Measurements from ENCODE around the gene COL4A1.
A peak's percentile ranks its signal among the peaks of the same experiment; 100 is the strongest.

The COL4A1 gene

DNA sequence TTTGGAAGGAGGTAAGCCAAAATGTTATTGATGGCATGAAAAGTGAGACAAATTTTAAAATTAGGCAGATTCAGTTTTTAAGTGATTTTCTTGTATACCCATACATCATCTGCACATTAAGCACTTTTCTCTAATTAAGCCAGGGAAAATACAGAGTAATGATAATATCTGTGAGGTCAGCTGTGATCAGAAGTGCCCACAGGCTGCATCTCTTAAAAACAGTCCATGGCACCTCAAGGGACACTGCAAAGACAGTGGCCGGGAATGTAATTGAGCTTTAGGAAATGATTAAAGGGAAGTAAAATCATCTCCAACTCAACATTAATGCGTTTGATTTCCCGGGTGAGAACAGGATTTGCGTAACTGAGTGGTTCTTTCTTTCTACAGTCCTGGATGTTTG lies 2.0 kb downstream of the COL4A1 start:
- peaks cover 0 to 10% (median 0%) of the 10 kb centered on the region in 3 donors for H3K36me3 ChIP-seq
- peaks cover 0 to 63% (median 45%) of the 10 kb centered on the region in 4 donors for H3K4me1 ChIP-seq
- TF ChIP-seq, protein P1, sequence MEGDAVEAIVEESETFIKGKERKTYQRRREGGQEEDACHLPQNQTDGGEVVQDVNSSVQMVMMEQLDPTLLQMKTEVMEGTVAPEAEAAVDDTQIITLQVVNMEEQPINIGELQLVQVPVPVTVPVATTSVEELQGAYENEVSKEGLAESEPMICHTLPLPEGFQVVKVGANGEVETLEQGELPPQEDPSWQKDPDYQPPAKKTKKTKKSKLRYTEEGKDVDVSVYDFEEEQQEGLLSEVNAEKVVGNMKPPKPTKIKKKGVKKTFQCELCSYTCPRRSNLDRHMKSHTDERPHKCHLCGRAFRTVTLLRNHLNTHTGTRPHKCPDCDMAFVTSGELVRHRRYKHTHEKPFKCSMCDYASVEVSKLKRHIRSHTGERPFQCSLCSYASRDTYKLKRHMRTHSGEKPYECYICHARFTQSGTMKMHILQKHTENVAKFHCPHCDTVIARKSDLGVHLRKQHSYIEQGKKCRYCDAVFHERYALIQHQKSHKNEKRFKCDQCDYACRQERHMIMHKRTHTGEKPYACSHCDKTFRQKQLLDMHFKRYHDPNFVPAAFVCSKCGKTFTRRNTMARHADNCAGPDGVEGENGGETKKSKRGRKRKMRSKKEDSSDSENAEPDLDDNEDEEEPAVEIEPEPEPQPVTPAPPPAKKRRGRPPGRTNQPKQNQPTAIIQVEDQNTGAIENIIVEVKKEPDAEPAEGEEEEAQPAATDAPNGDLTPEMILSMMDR (IDR thresholded peaks at IDR 0.05), result no peak
- no peak for DNase-seq
- H3K9me3 ChIP-seq, result no peaks in the 10 kb centered on the region
- no peaks in the 10 kb centered on the region for H3K27me3 ChIP-seq
- intact Hi-C loops (cut with DNase I; ENCODE audit: low total_unique reads), result loop anchor here (10.0 kb wide), 1 partner anchor 80 kb away; no protein-coding TSS in a partner anchor
- peak overlapping the region; percentile 96 to 99 for H3K27ac ChIP-seq
- peak overlapping the region; percentile 79 to 97 for H3K4me3 ChIP-seq

- H3K9me3 ChIP-seq, result no peaks in the 10 kb centered on the region
- H3K36me3 ChIP-seq, result peaks cover 0 to 7% (median 0%) of the 10 kb centered on the region in 3 donors
- H3K4me1 ChIP-seq, result peaks cover 4 to 63% (median 49%) of the 10 kb centered on the region in 4 donors
- H3K4me3 ChIP-seq, result peak overlapping the region; percentile 79 to 97
- intact Hi-C loops (cut with DNase I; ENCODE audit: low total_unique reads), result loop anchor here (10.0 kb wide), 1 partner anchor 79 kb away; no protein-coding TSS in a partner anchor
- H3K27me3 ChIP-seq, result no peaks in the 10 kb centered on the region
- peak overlapping the region; percentile 96 to 99 for H3K27ac ChIP-seq
- DNase-seq, result no peak
- TF ChIP-seq, protein P1 (IDR thresholded peaks at IDR 0.05), result no peak
Observed at GRCh38 chr13:110304256-110304655, 2.7 kb downstream of the COL4A1 start.

DNA sequence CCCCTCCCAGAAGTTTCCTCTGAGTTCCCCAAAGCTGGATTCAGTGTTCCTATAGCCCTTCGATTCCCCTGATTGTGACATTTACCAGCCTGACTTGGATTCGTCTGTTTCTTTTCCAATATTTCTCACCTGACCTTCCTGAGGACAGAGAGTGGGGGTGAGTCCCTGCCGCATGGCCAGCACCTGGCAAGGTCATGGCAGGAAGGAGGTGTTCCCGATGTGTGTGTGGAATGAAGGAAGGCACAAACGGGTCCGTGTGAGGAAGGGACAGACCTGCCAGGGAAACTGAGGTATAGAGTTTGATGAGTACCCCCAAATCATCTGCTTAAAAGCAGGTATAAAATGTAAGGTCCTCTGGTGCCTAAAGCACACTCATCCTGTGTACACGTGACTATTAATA lies 3.3 kb downstream of the COL4A1 start:
- TF ChIP-seq, protein P1 (IDR thresholded peaks at IDR 0.05), result no peak
- DNase-seq, result no peak
- Histone ChIP-seq H3K27ac (peak overlapping the region; percentile 96 to 99), H3K27me3 (no peaks in the 10 kb centered on the region), H3K9me3 (no peaks in the 10 kb centered on the region), H3K4me1 (peaks cover 9 to 65% (median 54%) of the 10 kb centered on the region in 4 donors), H3K36me3 (peaks cover 0 to 4% (median 0%) of the 10 kb centered on the region in 3 donors), H3K4me3 (peak overlapping the region; percentile 79 to 97)
- intact Hi-C loops (cut with DNase I; ENCODE audit: low total_unique reads), result loop anchor here (10.0 kb wide), 1 partner anchor 79 kb away; no protein-coding TSS in a partner anchor

- TF ChIP-seq, protein P1 (IDR thresholded peaks at IDR 0.05), result no peak
- H3K4me1 ChIP-seq, result peaks cover 9 to 71% (median 55%) of the 10 kb centered on the region in 4 donors
- no peak for DNase-seq
- peak overlapping the region; percentile 96 to 99 for H3K27ac ChIP-seq
- H3K9me3 ChIP-seq, result no peaks in the 10 kb centered on the region
- H3K27me3 ChIP-seq, result no peaks in the 10 kb centered on the region
- H3K36me3 ChIP-seq, result peaks cover 0 to 4% (median 0%) of the 10 kb centered on the region in 3 donors
- intact Hi-C loops (cut with DNase I; ENCODE audit: low total_unique reads), result loop anchor here (10.0 kb wide), 1 partner anchor 78 kb away; no protein-coding TSS in a partner anchor
- H3K4me3 ChIP-seq, result peak overlapping the region; percentile 79 to 97
Observed at GRCh38 chr13:110302997-110303396, 4.0 kb downstream of the COL4A1 start.

DNA sequence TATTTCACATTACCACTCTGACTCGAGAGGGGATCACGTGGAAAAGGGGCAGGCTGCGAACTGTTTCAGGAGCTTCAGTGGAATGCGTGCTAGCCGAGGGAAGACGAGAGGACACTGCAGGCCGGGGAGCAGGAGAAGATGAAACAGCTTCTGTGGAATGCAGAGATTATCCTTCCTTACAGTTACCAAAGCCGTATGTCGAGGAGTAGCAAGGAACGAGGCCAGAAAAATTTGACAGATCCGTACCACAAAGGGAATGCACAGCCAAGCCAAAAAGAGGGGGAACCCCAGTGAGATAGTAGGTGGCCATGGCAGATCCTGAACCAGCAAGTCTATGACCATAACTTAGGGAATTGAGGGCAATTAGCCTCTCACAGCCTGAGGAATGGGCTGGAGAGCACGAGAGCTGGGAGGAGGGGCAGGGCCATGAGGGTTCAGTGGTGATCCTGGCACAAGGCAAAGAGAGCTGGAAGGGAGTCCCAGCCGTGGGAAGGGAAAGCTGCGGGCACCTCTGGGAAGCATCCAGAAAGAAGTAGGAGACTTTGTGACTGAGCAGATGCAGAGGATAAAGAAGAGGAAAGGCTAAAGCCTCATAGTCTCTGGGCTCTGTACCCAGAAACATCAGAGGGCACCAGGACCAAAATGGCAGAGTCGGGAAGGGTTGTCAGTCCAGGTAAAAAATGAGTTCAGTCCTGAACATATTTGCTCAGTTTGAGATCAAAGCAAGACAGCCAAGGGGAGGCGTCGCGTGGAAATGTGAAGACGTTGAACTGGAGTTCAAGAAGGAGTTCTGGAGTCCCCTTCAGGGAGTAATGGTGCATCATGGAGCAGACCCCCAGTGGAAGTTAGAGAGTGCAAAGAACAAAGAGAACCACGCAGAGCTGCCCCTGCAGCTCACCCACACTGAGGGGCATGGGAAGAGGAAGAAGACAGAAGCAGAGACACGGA lies 5.1 kb downstream of the COL4A1 start:
- peak overlapping the region; percentile 20 to 30 for H3K4me3 ChIP-seq

More for the DNA sequence above, 5.1 kb downstream of the COL4A1 start:
- Histone ChIP-seq H3K4me1 (peaks cover 9 to 83% (median 58%) of the 10 kb centered on the region in 4 donors), H3K36me3 (peaks cover 0 to 4% (median 0%) of the 10 kb centered on the region in 3 donors), H3K27ac (peak overlapping the region; percentile 96 to 99), H3K9me3 (no peaks in the 10 kb centered on the region), H3K27me3 (no peaks in the 10 kb centered on the region)
- TF ChIP-seq, protein P1 (IDR thresholded peaks at IDR 0.05), result no peak
- intact Hi-C loops (cut with DNase I; ENCODE audit: low total_unique reads), result loop anchor here (10.0 kb wide), 1 partner anchor 77 kb away; no protein-coding TSS in a partner anchor
- no peak for DNase-seq

Measured in tibial artery (tissue), 4 donors.